ENCODE results near the gene C18orf63. TPM values are rescaled to one million over a fixed set of nuclear protein-coding genes. Genes with fewer than 3 reads are reported as not detected.

The C18orf63 gene
- total RNA-seq, 2 donors from 2014 or later, result not detected

DNA sequence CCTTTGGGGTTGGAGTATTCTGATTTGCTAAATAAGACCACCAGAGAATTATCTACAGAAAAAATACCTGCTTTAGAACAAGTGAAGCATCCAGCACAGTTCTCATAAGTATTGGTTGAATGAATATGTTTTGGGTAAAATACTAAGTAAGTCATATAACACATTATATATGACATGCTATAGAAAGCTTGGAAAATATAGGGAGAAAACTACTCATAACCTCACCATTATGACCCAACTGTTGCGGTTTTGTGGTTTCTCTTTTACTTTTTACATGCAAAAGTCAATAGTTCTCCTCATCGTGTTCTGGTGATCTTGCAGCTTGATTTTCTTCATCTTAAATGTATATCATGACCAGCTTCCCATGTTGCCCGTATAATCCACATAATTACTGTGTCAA, 75.3 kb downstream of the C18orf63 start:
- intact Hi-C loops (cut with DNase I), result no loop called here
- ATAC-seq (no peak), DNase-seq (no peak)
- no peak overlapping the region for H3K27ac ChIP-seq
- H3K36me3 ChIP-seq (replicated peaks in 1 of 2; ENCODE audit: insufficient read depth in 1 of 2, low read depth in 2 of 2), result no peaks in the 10 kb centered on the region
- H3K4me3 ChIP-seq, result no peak overlapping the region
- peaks cover 3% of the 10 kb centered on the region for H3K4me1 ChIP-seq
- 67 to 85% methylated on average over 3 of the region's 3 CpGs for WGBS, 2 donors
- TF ChIP-seq, protein P1, sequence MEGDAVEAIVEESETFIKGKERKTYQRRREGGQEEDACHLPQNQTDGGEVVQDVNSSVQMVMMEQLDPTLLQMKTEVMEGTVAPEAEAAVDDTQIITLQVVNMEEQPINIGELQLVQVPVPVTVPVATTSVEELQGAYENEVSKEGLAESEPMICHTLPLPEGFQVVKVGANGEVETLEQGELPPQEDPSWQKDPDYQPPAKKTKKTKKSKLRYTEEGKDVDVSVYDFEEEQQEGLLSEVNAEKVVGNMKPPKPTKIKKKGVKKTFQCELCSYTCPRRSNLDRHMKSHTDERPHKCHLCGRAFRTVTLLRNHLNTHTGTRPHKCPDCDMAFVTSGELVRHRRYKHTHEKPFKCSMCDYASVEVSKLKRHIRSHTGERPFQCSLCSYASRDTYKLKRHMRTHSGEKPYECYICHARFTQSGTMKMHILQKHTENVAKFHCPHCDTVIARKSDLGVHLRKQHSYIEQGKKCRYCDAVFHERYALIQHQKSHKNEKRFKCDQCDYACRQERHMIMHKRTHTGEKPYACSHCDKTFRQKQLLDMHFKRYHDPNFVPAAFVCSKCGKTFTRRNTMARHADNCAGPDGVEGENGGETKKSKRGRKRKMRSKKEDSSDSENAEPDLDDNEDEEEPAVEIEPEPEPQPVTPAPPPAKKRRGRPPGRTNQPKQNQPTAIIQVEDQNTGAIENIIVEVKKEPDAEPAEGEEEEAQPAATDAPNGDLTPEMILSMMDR (IDR thresholded peaks at IDR 0.05), result no peak
- no peak for TF ChIP-seq POLR2A (IDR thresholded peaks at IDR 0.05)
- no peaks in the 10 kb centered on the region for H3K9me3 ChIP-seq
- H3K27me3 ChIP-seq, result no peaks in the 10 kb centered on the region

DNA sequence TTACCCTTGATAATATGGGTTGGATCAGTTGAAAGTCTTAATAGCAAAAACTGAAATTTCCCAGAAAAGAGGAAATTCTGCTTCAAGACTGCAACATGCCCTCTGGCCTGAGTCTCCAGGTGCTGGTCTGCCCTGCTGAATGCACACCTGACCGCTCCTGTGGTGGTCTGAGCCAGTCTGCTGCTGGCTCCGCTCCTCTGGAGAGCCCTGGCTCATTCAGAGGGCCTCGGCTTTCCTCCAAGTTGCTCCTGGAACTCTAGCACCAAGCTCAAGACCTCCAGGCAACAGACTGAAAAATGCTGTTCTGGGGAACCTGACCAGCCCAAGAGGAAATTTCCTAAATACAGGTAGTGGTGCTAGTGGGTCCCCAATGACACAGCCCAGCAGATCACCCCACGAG, 76.7 kb downstream of the C18orf63 start:
- Histone ChIP-seq H3K27me3 (no peaks in the 10 kb centered on the region), H3K4me1 (peaks cover 12% of the 10 kb centered on the region), H3K9me3 (no peaks in the 10 kb centered on the region), H3K27ac (no peak overlapping the region), H3K4me3 (no peak overlapping the region), H3K36me3 (replicated peaks in 1 of 2; ENCODE audit: insufficient read depth in 1 of 2, low read depth in 2 of 2) (no peaks in the 10 kb centered on the region)
- 83 to 84% methylated on average over 4 of the region's 4 CpGs for WGBS, 2 donors
- intact Hi-C loops (cut with DNase I), result no loop called here
- TF ChIP-seq, protein P1 (IDR thresholded peaks at IDR 0.05), result no peak
- TF ChIP-seq POLR2A (IDR thresholded peaks at IDR 0.05), result no peak
- ATAC-seq (no peak), DNase-seq (no peak)

DNA sequence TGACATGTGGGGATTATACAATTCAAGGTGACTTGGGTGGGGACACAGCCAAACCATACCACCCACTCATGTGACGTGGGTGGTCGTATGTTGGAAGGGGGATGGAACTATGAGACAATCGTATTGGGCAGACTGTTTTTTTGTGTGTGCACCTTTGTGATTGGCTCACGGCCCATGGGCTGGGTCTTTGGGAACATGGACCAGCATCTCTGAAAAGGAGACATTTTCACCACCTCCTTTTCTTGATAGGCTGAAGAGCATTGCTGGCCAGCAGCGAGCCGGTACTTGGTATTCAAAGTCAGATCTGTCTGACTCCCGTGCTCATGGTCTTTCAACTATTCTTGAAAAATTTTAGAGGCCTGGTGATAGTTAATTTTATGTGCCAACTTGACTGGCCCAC, 79.4 kb downstream of the C18orf63 start:
- TF ChIP-seq, protein P1 (IDR thresholded peaks at IDR 0.05), result no peak
- no peak for TF ChIP-seq POLR2A (IDR thresholded peaks at IDR 0.05)
- DNase-seq (no peak), ATAC-seq (no peak)
- Histone ChIP-seq H3K27me3 (no peaks in the 10 kb centered on the region), H3K36me3 (replicated peaks in 1 of 2; ENCODE audit: insufficient read depth in 1 of 2, low read depth in 2 of 2) (no peaks in the 10 kb centered on the region), H3K9me3 (no peaks in the 10 kb centered on the region), H3K4me1 (peaks cover 12% of the 10 kb centered on the region), H3K4me3 (no peak overlapping the region), H3K27ac (no peak overlapping the region)
- 88 to 96% methylated on average over 7 of the region's 7 CpGs for WGBS, 2 donors
- intact Hi-C loops (cut with DNase I), result no loop called here

DNA sequence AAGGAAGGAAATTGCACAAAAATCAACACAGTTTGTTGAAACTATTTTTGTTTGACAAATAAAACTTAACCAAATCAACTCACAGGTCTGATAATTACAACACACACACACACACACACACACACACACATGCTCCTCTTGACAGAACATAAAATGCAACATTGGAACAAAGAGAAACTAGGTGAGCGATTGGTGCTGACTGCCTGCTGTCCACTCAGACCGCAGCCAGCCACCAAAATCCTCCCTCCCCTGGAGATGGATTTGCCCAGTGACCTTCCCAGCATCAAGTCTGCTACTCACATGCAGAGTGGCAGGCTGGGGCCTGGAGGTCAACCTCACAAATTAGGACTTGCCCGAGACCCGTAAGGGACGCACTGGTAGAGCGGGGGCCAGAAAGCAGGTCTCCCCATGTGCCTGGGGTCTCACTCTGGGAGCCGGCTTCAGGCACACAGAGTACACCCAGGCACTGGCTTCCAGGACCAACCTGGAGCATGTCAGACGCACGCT, 80.1 kb downstream of the C18orf63 start:
- no peak overlapping the region for H3K4me3 ChIP-seq
- peak; percentile 35 for ATAC-seq
- H3K36me3 ChIP-seq (replicated peaks in 1 of 2; ENCODE audit: insufficient read depth in 1 of 2, low read depth in 2 of 2), result no peaks in the 10 kb centered on the region
- no peaks in the 10 kb centered on the region for H3K9me3 ChIP-seq
- peaks cover 12% of the 10 kb centered on the region for H3K4me1 ChIP-seq
- no peaks in the 10 kb centered on the region for H3K27me3 ChIP-seq
- intact Hi-C loops (cut with DNase I), result no loop called here
- H3K27ac ChIP-seq, result no peak overlapping the region
- 79 to 85% methylated on average over 8 to 9 of the region's 9 CpGs for WGBS, 2 donors
- TF ChIP-seq, protein P1 (IDR thresholded peaks at IDR 0.05), result no peak
- DNase-seq, result no peak
